ENCODE measurements around the gene NDUFAF2.

Gene NDUFAF2

DNA sequence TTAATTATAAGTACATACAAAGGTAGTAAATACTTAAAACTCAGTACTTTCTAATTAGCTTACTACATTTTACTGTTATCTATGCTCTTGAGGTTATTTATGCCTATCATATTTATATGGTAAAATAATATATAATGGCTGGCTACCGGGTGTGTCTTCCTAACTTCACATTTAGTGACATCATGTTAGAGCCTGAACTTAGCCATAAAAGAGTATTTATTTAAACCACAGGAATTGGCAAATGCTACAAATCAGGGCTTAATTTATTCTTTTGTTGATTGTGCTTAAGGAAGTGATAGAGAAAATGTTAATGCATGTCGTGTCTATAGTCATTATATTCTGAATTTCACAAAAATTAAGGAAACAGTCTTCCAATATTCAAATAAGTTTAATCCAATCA is 73.1 kb downstream of the NDUFAF2 start:
- H3K27me3 ChIP-seq (ENCODE audit: low read depth, low read length) = no peaks in the 10 kb centered on the region
- no peaks in the 10 kb centered on the region for H3K79me2 ChIP-seq (ENCODE audit: low read length)
- H2AFZ ChIP-seq (ENCODE audit: low read depth, low read length) = no peak overlapping the region
- TF ChIP-seq CTCF (IDR thresholded peaks at IDR 0.05; ENCODE audit: low read depth, low read length) = no peak
- TF ChIP-seq EZH2phosphoT487 (IDR thresholded peaks at IDR 0.05; ENCODE audit: low read depth) = no peak
- H3K4me2 ChIP-seq (ENCODE audit: low read length) = no peak overlapping the region
- no peak overlapping the region for H3K4me3 ChIP-seq (ENCODE audit: low read length)
- no peak overlapping the region for H3K9ac ChIP-seq (ENCODE audit: low read length)
- no peaks in the 10 kb centered on the region for H3K9me3 ChIP-seq (ENCODE audit: insufficient read depth, low read length)
- H3K36me3 ChIP-seq (replicated peaks; ENCODE audit: low read depth, low read length) = no peaks in the 10 kb centered on the region
- H3K4me1 ChIP-seq (ENCODE audit: low read length) = no peaks in the 10 kb centered on the region
- no peak overlapping the region for H3K27ac ChIP-seq (ENCODE audit: low read length)
- no peaks in the 10 kb centered on the region for H4K20me1 ChIP-seq (ENCODE audit: insufficient read depth, low read length)

GRCh38 chr5:61019642-61020041 is 74.6 kb downstream of the NDUFAF2 start:
- no peaks in the 10 kb centered on the region for H3K9me3 ChIP-seq (ENCODE audit: insufficient read depth, low read length)
- H3K27me3 ChIP-seq (ENCODE audit: low read depth, low read length) = no peaks in the 10 kb centered on the region
- no peaks in the 10 kb centered on the region for H3K36me3 ChIP-seq (replicated peaks; ENCODE audit: low read depth, low read length)
- H3K27ac ChIP-seq (ENCODE audit: low read length) = no peak overlapping the region
- no peaks in the 10 kb centered on the region for H3K79me2 ChIP-seq (ENCODE audit: low read length)
- no peak overlapping the region for H2AFZ ChIP-seq (ENCODE audit: low read depth, low read length)
- no peaks in the 10 kb centered on the region for H3K4me1 ChIP-seq (ENCODE audit: low read length)
- H3K4me3 ChIP-seq (ENCODE audit: low read length) = no peak overlapping the region
- no peak overlapping the region for H3K4me2 ChIP-seq (ENCODE audit: low read length)
- TF ChIP-seq CTCF (IDR thresholded peaks at IDR 0.05; ENCODE audit: low read depth, low read length) (no peak), EZH2phosphoT487 (IDR thresholded peaks at IDR 0.05; ENCODE audit: low read depth) (no peak)
- H4K20me1 ChIP-seq (ENCODE audit: insufficient read depth, low read length) = no peaks in the 10 kb centered on the region
- no peak overlapping the region for H3K9ac ChIP-seq (ENCODE audit: low read length)

- H2AFZ ChIP-seq (ENCODE audit: low read depth, low read length) = no peak overlapping the region
- no peaks in the 10 kb centered on the region for H3K27me3 ChIP-seq (ENCODE audit: low read depth, low read length)
- no peak overlapping the region for H3K27ac ChIP-seq (ENCODE audit: low read length)
- no peaks in the 10 kb centered on the region for H3K79me2 ChIP-seq (ENCODE audit: low read length)
- H4K20me1 ChIP-seq (ENCODE audit: insufficient read depth, low read length) = no peaks in the 10 kb centered on the region
- H3K36me3 ChIP-seq (replicated peaks; ENCODE audit: low read depth, low read length) = no peaks in the 10 kb centered on the region
- H3K4me2 ChIP-seq (ENCODE audit: low read length) = no peak overlapping the region
- H3K4me3 ChIP-seq (ENCODE audit: low read length) = no peak overlapping the region
- H3K9me3 ChIP-seq (ENCODE audit: insufficient read depth, low read length) = no peaks in the 10 kb centered on the region
- TF ChIP-seq EZH2phosphoT487 (IDR thresholded peaks at IDR 0.05; ENCODE audit: low read depth) = no peak
- no peak for TF ChIP-seq CTCF (IDR thresholded peaks at IDR 0.05; ENCODE audit: low read depth, low read length)
- H3K9ac ChIP-seq (ENCODE audit: low read length) = no peak overlapping the region
- no peaks in the 10 kb centered on the region for H3K4me1 ChIP-seq (ENCODE audit: low read length)
Observed at GRCh38 chr5:61020415-61020814, 75.4 kb downstream of the NDUFAF2 start.

DNA sequence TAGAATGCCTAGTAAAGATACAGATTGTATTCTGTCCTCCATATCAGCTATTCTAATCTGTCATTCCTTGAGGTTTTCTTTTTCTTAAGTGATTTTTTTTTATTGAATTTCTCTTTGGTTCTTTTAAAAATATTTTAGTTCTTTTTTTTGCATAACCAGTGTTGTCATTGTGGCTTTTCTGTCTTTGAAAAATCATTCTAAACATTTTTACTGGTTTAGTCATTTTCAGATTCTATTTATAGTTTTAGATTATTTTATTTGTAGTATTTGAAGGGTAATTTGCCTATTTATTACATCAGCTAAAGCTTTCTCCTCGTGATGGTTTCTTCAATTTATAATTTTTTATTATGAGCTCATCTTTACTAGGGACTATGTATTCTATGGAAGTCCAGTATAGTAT is 78.1 kb downstream of the NDUFAF2 start:
- Histone ChIP-seq H3K36me3 (replicated peaks; ENCODE audit: low read depth, low read length) (no peaks in the 10 kb centered on the region), H3K4me3 (ENCODE audit: low read length) (no peak overlapping the region), H3K4me1 (ENCODE audit: low read length) (no peaks in the 10 kb centered on the region), H2AFZ (ENCODE audit: low read depth, low read length) (no peak overlapping the region), H3K27me3 (ENCODE audit: low read depth, low read length) (no peaks in the 10 kb centered on the region), H4K20me1 (ENCODE audit: insufficient read depth, low read length) (no peaks in the 10 kb centered on the region), H3K9ac (ENCODE audit: low read length) (no peak overlapping the region), H3K9me3 (ENCODE audit: insufficient read depth, low read length) (no peaks in the 10 kb centered on the region), H3K4me2 (ENCODE audit: low read length) (no peak overlapping the region), H3K79me2 (ENCODE audit: low read length) (no peaks in the 10 kb centered on the region), H3K27ac (ENCODE audit: low read length) (no peak overlapping the region)
- TF ChIP-seq CTCF (IDR thresholded peaks at IDR 0.05; ENCODE audit: low read depth, low read length) (no peak), EZH2phosphoT487 (IDR thresholded peaks at IDR 0.05; ENCODE audit: low read depth) (no peak)
